SK-N-SH treated with all-trans-retinoic acid at 6 μM for 48 hours (cell line): Measurements from ENCODE around the gene SMAD4.

Experiments used
- ATAC-seq: fragments of 200-7000 bp; cut with Tn5 transposase; 3 replicates; pipeline ENCODE4 v1.9.1; 2020; ENCODE audit warnings: mild to moderate bottlenecking, moderate library complexity
- ARNTL ChIP-seq: fragments of 450-650 bp; formaldehyde crosslinking; IDR thresholded peaks from 2 replicates; pipeline ENCODE4 v1.5.0; 2020; ENCODE audit warnings: low read depth, mild to moderate bottlenecking, moderate library complexity, borderline replicate concordance
- BACH2 ChIP-seq: fragments of 250-450 bp; sonication (Bioruptor Pico); IDR thresholded peaks from 2 replicates; pipeline ENCODE4 v1.9.0; 2021; ENCODE audit warnings: mild to moderate bottlenecking, borderline replicate concordance
- CSDC2 ChIP-seq: fragments of 250-450 bp; sonication (Bioruptor Pico); IDR thresholded peaks from 2 replicates; pipeline ENCODE4 v1.5.0; 2020; ENCODE audit warnings: mild to moderate bottlenecking, moderate library complexity
- ISL1 ChIP-seq: fragments of 250-450 bp; sonication (Bioruptor Pico); IDR thresholded peaks from 2 replicates; pipeline ENCODE4 v2.1.2; 2022; ENCODE audit warnings: mild to moderate bottlenecking, moderate library complexity
- PPARA ChIP-seq: fragments of 250-450 bp; sonication (Bioruptor Pico); IDR thresholded peaks from 2 replicates; pipeline ENCODE4 v1.5.0; 2020; ENCODE audit warnings: mild to moderate bottlenecking, borderline replicate concordance
- RARB ChIP-seq: fragments of 250-450 bp; sonication (Bioruptor Pico); IDR thresholded peaks from 2 replicates; pipeline ENCODE4 v1.8.0; 2021; ENCODE audit warnings: mild to moderate bottlenecking, moderate library complexity
- SNAI2 ChIP-seq: fragments of 250-450 bp; sonication (Bioruptor Pico); IDR thresholded peaks from 2 replicates; pipeline ENCODE4 v1.5.0; 2020; ENCODE audit warnings: mild to moderate bottlenecking, moderate library complexity
- ZC3H10 ChIP-seq: fragments of 250-450 bp; sonication (Bioruptor Pico); IDR thresholded peaks from 2 replicates; pipeline ENCODE4 v1.5.1; 2021; ENCODE audit warnings: mild to moderate bottlenecking, moderate library complexity
- ZFP3 ChIP-seq: fragments of 250-450 bp; sonication (Bioruptor Pico); IDR thresholded peaks from 2 replicates; pipeline ENCODE4 v1.5.0; 2020; ENCODE audit warnings: mild to moderate bottlenecking, moderate library complexity
- ZNF70 ChIP-seq: fragments of 450-650 bp; formaldehyde crosslinking; IDR thresholded peaks from 2 replicates; pipeline ENCODE4 v1.5.0; 2020; ENCODE audit warnings: mild to moderate bottlenecking, moderate library complexity
- ZNF8 ChIP-seq: fragments of 450-650 bp; formaldehyde crosslinking; IDR thresholded peaks from 2 replicates; pipeline ENCODE4 v1.5.0; 2020; ENCODE audit warnings: mild to moderate bottlenecking, moderate library complexity
- TF ChIP-seq, protein P1 (sequence below): fragments of 250-450 bp; sonication (Bioruptor Pico); IDR thresholded peaks from 2 replicates; pipeline ENCODE4 v1.5.1; 2021; ENCODE audit warnings: mild to moderate bottlenecking, moderate library complexity
- TF ChIP-seq, protein P2 (sequence below): fragments of 250-450 bp; sonication (Bioruptor Pico); IDR thresholded peaks from 2 replicates; pipeline ENCODE4 v1.5.0; 2020; ENCODE audit warnings: mild to moderate bottlenecking, moderate library complexity
- TF ChIP-seq, protein P3 (sequence below): fragments of 250-450 bp; sonication (Bioruptor Pico); IDR thresholded peaks from 2 replicates; pipeline ENCODE4 v1.5.1; 2020; ENCODE audit warnings: low read depth, mild to moderate bottlenecking, moderate library complexity
- TF ChIP-seq, protein P4 (sequence below): fragments of 250-450 bp; sonication (Bioruptor Pico); IDR thresholded peaks from 2 replicates; pipeline ENCODE4 v1.8.0; 2020; ENCODE audit warnings: mild to moderate bottlenecking, moderate library complexity, borderline replicate concordance

Gene SMAD4

DNA sequence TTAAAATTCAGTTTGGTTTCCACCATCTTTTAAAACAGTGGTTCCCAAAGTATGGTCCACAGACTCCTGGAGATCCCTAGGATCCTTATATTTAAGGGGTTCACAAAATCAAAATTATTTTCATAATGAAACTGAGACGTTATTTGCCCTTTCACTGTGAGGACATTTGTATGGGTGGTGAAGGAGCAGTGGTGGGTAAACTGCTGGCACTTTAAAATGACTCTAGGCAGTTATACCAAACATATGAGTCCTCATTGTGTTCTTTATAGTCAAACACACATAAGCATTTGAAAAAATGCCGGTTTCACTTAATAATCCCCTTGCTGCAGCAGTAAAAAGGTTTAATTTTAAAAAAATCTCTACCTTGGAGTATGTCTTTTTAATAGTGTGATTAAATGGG lies 7.2 kb downstream of the SMAD4 start:
- ATAC-seq, result no peak
- no peak for TF ChIP-seq CSDC2 (CRISPR knock-in tag)
- TF ChIP-seq, protein P1, sequence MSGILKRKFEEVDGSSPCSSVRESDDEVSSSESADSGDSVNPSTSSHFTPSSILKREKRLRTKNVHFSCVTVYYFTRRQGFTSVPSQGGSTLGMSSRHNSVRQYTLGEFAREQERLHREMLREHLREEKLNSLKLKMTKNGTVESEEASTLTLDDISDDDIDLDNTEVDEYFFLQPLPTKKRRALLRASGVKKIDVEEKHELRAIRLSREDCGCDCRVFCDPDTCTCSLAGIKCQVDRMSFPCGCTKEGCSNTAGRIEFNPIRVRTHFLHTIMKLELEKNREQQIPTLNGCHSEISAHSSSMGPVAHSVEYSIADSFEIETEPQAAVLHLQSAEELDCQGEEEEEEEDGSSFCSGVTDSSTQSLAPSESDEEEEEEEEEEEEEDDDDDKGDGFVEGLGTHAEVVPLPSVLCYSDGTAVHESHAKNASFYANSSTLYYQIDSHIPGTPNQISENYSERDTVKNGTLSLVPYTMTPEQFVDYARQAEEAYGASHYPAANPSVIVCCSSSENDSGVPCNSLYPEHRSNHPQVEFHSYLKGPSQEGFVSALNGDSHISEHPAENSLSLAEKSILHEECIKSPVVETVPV (CRISPR knock-in tag), result no peak

DNA sequence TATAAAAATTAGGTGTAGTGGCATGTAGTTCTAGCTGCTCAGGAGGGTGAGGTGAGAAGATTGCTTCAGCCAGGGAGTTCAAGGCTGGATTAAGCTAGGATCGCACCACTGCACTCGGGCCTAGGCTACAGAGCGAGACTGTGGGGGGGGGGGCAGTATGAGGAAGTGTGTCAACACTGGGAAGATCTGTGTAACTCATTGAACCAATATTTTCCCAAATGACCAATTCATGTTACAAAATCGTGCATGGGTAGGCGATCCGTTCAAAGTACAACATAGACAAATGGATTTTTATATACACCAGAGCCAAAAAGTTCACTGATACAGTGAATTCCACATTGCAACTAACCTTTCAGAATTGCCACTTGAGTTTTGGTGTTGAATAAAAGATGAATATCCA lies 8.1 kb downstream of the SMAD4 start:
- ATAC-seq, result no peak
- no peak for TF ChIP-seq CSDC2 (CRISPR knock-in tag)
- TF ChIP-seq, protein P2, sequence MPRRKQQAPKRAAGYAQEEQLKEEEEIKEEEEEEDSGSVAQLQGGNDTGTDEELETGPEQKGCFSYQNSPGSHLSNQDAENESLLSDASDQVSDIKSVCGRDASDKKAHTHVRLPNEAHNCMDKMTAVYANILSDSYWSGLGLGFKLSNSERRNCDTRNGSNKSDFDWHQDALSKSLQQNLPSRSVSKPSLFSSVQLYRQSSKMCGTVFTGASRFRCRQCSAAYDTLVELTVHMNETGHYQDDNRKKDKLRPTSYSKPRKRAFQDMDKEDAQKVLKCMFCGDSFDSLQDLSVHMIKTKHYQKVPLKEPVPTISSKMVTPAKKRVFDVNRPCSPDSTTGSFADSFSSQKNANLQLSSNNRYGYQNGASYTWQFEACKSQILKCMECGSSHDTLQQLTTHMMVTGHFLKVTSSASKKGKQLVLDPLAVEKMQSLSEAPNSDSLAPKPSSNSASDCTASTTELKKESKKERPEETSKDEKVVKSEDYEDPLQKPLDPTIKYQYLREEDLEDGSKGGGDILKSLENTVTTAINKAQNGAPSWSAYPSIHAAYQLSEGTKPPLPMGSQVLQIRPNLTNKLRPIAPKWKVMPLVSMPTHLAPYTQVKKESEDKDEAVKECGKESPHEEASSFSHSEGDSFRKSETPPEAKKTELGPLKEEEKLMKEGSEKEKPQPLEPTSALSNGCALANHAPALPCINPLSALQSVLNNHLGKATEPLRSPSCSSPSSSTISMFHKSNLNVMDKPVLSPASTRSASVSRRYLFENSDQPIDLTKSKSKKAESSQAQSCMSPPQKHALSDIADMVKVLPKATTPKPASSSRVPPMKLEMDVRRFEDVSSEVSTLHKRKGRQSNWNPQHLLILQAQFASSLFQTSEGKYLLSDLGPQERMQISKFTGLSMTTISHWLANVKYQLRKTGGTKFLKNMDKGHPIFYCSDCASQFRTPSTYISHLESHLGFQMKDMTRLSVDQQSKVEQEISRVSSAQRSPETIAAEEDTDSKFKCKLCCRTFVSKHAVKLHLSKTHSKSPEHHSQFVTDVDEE (CRISPR knock-in tag), result no peak
- no peak for TF ChIP-seq BACH2 (CRISPR knock-in tag)
- TF ChIP-seq ARNTL (CRISPR knock-in tag), result no peak
- no peak for TF ChIP-seq PPARA (CRISPR knock-in tag)
- TF ChIP-seq ZC3H10 (CRISPR knock-in tag), result no peak
- TF ChIP-seq, all 23 proteins: peak for 0

DNA sequence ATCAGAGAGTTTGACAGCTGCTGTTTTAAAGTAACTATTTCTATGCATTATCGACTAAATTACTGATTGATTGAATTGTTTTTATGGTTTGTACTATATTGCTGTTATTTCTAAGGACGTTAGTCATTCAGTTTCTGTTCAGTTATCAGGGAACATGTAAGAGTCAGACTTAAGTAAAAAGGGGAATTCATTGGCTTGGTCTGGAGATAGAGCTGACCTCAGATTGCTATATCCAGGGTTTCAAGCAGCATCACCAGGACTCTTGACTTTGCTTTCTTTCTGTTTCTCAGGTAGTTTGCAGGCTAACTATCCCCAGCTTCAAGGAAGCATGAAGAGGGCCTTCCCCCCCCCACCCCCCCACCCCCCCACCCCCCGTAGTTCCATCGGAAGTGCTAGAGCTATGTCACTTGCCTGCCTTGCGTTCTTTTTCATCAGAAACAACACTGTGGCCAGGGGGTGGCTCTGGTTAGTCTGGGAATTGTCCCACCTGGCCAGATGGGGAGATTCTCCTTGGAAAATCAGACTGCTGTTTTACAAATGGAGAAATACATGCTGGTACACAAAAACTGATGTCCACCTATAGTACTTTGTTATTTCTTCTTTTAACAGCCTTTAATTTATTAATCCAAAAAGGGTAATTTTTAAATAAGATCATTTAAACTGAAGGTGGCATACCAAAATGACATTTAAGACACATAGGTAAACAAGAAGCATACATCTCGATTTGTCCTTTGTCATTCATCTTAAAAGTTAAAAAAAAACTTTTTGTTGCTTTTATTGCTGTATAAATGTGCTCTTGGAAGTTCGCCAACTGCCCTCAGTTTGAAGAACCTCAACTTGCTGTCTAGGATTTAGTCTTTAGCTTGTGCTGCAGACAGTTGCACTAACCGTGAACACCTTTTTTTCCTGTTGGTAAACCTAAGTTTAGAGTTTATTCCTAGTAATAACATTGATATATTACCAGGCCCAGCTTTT lies 9.4 kb downstream of the SMAD4 start:
- TF ChIP-seq, protein P2 (CRISPR knock-in tag), result no peak
- TF ChIP-seq, protein P3, sequence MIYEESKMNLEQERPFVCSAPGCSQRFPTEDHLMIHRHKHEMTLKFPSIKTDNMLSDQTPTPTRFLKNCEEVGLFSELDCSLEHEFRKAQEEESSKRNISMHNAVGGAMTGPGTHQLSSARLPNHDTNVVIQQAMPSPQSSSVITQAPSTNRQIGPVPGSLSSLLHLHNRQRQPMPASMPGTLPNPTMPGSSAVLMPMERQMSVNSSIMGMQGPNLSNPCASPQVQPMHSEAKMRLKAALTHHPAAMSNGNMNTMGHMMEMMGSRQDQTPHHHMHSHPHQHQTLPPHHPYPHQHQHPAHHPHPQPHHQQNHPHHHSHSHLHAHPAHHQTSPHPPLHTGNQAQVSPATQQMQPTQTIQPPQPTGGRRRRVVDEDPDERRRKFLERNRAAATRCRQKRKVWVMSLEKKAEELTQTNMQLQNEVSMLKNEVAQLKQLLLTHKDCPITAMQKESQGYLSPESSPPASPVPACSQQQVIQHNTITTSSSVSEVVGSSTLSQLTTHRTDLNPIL (CRISPR knock-in tag), result no peak
- no peak for TF ChIP-seq ZNF8 (CRISPR knock-in tag)
- no peak for TF ChIP-seq ZFP3 (CRISPR knock-in tag)
- no peak for TF ChIP-seq ZNF70 (CRISPR knock-in tag)
- TF ChIP-seq, protein P4, sequence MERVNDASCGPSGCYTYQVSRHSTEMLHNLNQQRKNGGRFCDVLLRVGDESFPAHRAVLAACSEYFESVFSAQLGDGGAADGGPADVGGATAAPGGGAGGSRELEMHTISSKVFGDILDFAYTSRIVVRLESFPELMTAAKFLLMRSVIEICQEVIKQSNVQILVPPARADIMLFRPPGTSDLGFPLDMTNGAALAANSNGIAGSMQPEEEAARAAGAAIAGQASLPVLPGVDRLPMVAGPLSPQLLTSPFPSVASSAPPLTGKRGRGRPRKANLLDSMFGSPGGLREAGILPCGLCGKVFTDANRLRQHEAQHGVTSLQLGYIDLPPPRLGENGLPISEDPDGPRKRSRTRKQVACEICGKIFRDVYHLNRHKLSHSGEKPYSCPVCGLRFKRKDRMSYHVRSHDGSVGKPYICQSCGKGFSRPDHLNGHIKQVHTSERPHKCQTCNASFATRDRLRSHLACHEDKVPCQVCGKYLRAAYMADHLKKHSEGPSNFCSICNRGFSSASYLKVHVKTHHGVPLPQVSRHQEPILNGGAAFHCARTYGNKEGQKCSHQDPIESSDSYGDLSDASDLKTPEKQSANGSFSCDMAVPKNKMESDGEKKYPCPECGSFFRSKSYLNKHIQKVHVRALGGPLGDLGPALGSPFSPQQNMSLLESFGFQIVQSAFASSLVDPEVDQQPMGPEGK (CRISPR knock-in tag), result no peak
- no peak for ATAC-seq

DNA sequence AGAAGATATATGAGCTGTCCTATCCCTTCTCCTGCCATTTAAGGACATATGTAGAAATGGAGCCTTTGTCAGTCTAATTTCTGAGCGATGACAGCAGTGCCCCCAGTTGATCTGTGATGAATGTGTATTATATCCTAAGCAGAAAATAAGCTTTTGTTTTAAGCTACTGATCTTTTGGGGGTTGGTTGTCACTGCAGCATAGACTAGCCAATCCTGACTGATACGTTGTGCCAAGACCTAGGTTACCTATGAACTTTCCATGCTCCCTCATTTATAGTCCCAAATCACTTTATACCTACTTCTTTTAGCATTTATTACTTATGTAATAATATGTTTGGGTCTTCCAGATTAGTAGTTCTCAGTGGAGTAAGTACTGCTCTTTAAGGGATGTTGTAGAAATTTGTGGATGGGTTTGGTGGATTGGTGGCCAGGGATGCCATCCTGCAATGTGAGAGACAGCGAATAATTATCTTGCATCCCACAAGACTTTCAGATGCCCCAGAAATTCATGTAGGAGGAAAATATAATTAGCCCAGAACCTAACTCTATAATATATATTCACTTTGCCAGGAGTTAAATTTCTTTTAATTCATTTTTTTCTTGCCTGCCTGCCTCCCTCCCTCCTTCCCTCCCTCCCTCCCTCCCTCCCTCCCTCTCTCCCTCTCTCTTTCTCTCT lies 11.8 kb downstream of the SMAD4 start:
- no peak for ATAC-seq

More for the DNA sequence above, 11.8 kb downstream of the SMAD4 start:
- TF ChIP-seq ISL1 (CRISPR knock-in tag), result no peak
- TF ChIP-seq ZC3H10 (CRISPR knock-in tag), result no peak
- TF ChIP-seq RARB (CRISPR knock-in tag), result no peak
- no peak for TF ChIP-seq ZFP3 (CRISPR knock-in tag)
- no peak for TF ChIP-seq SNAI2
- TF ChIP-seq, protein P3 (CRISPR knock-in tag), result no peak
- TF ChIP-seq, protein P2 (CRISPR knock-in tag), result no peak
- TF ChIP-seq BACH2 (CRISPR knock-in tag), result no peak
